Mesenchymal stem cell (in vitro differentiated cells and primary cell): ENCODE results near the gene SPTSSB.

Experiments used
- DNase-seq: peaks from one replicate; pipeline ENCODE4 v3.0.0-alpha.2; 2013
- H2AFZ ChIP-seq: one replicate; pipeline ENCODE4 v1.6.1; 2013; ENCODE audit warnings: low read depth, mild to moderate bottlenecking, control low read depth, inconsistent platforms, low read length, moderate library complexity
- H2AK5ac ChIP-seq: 2 replicates; pipeline ENCODE4 v1.6.1; 2013; ENCODE audit warnings: low read length, moderate library complexity, mild to moderate bottlenecking, inconsistent platforms; ENCODE audit not compliant: severe bottlenecking
- H2BK120ac ChIP-seq: one replicate; pipeline ENCODE4 v1.6.1; 2013; ENCODE audit warnings: low read depth, mild to moderate bottlenecking, inconsistent platforms, low read length, moderate library complexity
- H2BK12ac ChIP-seq, 2 experiments: one replicate each; pipeline ENCODE4 v1.6.1; 2013; ENCODE audit warnings: inconsistent platforms in 2 of 2, low read length in 2 of 2, mild to moderate bottlenecking in 2 of 2, moderate library complexity in 2 of 2, control low read depth in 1 of 2
- H2BK15ac ChIP-seq: one replicate; pipeline ENCODE4 v1.6.1; 2013; ENCODE audit warnings: mild to moderate bottlenecking, low read depth, inconsistent platforms; ENCODE audit not compliant: poor library complexity, severe bottlenecking
- H2BK5ac ChIP-seq: 2 replicates; pipeline ENCODE4 v1.6.1; 2013; ENCODE audit warnings: low read depth, mild to moderate bottlenecking, low read length, control low read depth, inconsistent platforms; ENCODE audit not compliant: poor library complexity, severe bottlenecking
- H3K14ac ChIP-seq, 2 experiments: one replicate each; pipeline ENCODE4 v1.6.1; 2013; ENCODE audit warnings: inconsistent platforms in 2 of 2, low read length in 2 of 2, control low read depth in 1 of 2, mild to moderate bottlenecking in 1 of 2, moderate library complexity in 1 of 2
- H3K18ac ChIP-seq, 2 experiments: one replicate each; pipeline ENCODE4 v1.6.1; 2013; ENCODE audit warnings: inconsistent platforms in 2 of 2, low read length in 2 of 2, control low read depth in 1 of 2, low read depth in 1 of 2, mild to moderate bottlenecking in 1 of 2
- H3K23ac ChIP-seq, 2 experiments: one replicate each; pipeline ENCODE4 v1.6.1; 2013; ENCODE audit warnings: inconsistent platforms in 2 of 2, low read length in 2 of 2, mild to moderate bottlenecking in 2 of 2, moderate library complexity in 2 of 2, control low read depth in 1 of 2
- H3K27ac ChIP-seq: 2 replicates; pipeline ENCODE4 v1.5.1; 2013; ENCODE audit warnings: mild to moderate bottlenecking, moderate library complexity, low read length, control low read depth, inconsistent platforms; ENCODE audit not compliant: poor library complexity, severe bottlenecking
- H3K27me3 ChIP-seq, 2 experiments: 2 replicates each; pipeline versions ENCODE4 v1.6.1 to v1.7.0; 2013; ENCODE audit warnings: low read length in 2 of 2, mild to moderate bottlenecking in 2 of 2, moderate library complexity in 2 of 2, control low read depth in 1 of 2, inconsistent platforms in 1 of 2; ENCODE audit not compliant: control insufficient read depth in 1 of 2, insufficient read depth in 1 of 2
- H3K36me3 ChIP-seq, 2 experiments: 2 replicates each; pipeline versions ENCODE4 v1.6.1 to v1.7.0; 2013; ENCODE audit warnings: low read length in 2 of 2, control low read depth in 1 of 2, inconsistent platforms in 1 of 2, low read depth in 1 of 2, mild to moderate bottlenecking in 1 of 2; ENCODE audit not compliant: insufficient read depth in 2 of 2, control insufficient read depth in 1 of 2
- H3K4ac ChIP-seq, 2 experiments: one replicate each; pipeline ENCODE4 v1.6.1; 2013; ENCODE audit warnings: inconsistent platforms in 2 of 2, low read length in 2 of 2, mild to moderate bottlenecking in 2 of 2, moderate library complexity in 2 of 2, control low read depth in 1 of 2, low read depth in 1 of 2
- H3K4me1 ChIP-seq: 2 replicates; pipeline ENCODE4 v1.6.1; 2013; ENCODE audit warnings: low read depth, low read length, control low read depth; ENCODE audit not compliant: control insufficient read depth, insufficient read depth
- H3K4me2 ChIP-seq: 2 replicates; pipeline ENCODE4 v1.6.1; 2013; ENCODE audit warnings: low read length, mild to moderate bottlenecking, inconsistent platforms; ENCODE audit not compliant: poor library complexity, severe bottlenecking
- H3K4me3 ChIP-seq, 2 experiments: 2 replicates each; pipeline versions ENCODE4 v1.5.1 to v1.7.0; 2013; ENCODE audit warnings: low read length in 2 of 2, mild to moderate bottlenecking in 2 of 2, control low read depth in 1 of 2, low read depth in 1 of 2; ENCODE audit not compliant: insufficient read depth in 1 of 2
- H3K79me1 ChIP-seq: replicated peaks from 2 replicates; pipeline ENCODE4 v1.6.1; 2013; ENCODE audit warnings: mild to moderate bottlenecking, control low read depth, low read length, inconsistent platforms; ENCODE audit not compliant: poor library complexity, severe bottlenecking
- H3K9ac ChIP-seq: 2 replicates; pipeline ENCODE4 v1.7.0; 2013; ENCODE audit warnings: mild to moderate bottlenecking, low read length, moderate library complexity
- H3K9me3 ChIP-seq: 2 replicates; pipeline ENCODE4 v1.7.0; 2013; ENCODE audit warnings: mild to moderate bottlenecking, low read length; ENCODE audit not compliant: control insufficient read depth
- H4K8ac ChIP-seq: one replicate; pipeline ENCODE4 v1.6.1; 2013; ENCODE audit warnings: inconsistent platforms, mild to moderate bottlenecking, low read length, moderate library complexity
- H4K91ac ChIP-seq: one replicate; pipeline ENCODE4 v1.6.1; 2013; ENCODE audit warnings: mild to moderate bottlenecking, low read length, inconsistent platforms
- WGBS: methylation state at CpG from one replicate; pipeline ENCODE4 v1.1.7; 2013; ENCODE audit warnings: mixed read lengths; 5-methylcytosine and 5-hydroxymethylcytosine counted together

The SPTSSB gene

GRCh38 chr3:161358488-161358887 lies 12.8 kb downstream of the SPTSSB start:
- H2BK12ac ChIP-seq, result no peak overlapping the region
- H2BK5ac ChIP-seq, result no peak overlapping the region
- no peak overlapping the region for H3K4ac ChIP-seq
- H3K27ac ChIP-seq, result no peak overlapping the region
- H3K4me1 ChIP-seq, result no peaks in the 10 kb centered on the region
- no peak overlapping the region for H3K14ac ChIP-seq
- H3K9ac ChIP-seq, result no peak overlapping the region
- no peak overlapping the region for H3K23ac ChIP-seq
- no peak overlapping the region for H4K8ac ChIP-seq
- no peaks in the 10 kb centered on the region for H3K79me1 ChIP-seq
- DNase-seq, result no peak
- no peak overlapping the region for H2BK15ac ChIP-seq
- H3K4me2 ChIP-seq, result no peak overlapping the region
- H3K9me3 ChIP-seq, result no peaks in the 10 kb centered on the region
- no peak overlapping the region for H3K18ac ChIP-seq
- no peak overlapping the region for H2AK5ac ChIP-seq
- no peaks in the 10 kb centered on the region for H3K36me3 ChIP-seq
- H2AFZ ChIP-seq, result no peak overlapping the region
- H4K91ac ChIP-seq, result no peak overlapping the region
- no peak overlapping the region for H3K4me3 ChIP-seq
- no peak overlapping the region for H2BK120ac ChIP-seq
- no peaks in the 10 kb centered on the region for H3K27me3 ChIP-seq

GRCh38 chr3:161356287-161356686 lies 15.0 kb downstream of the SPTSSB start:
- H4K91ac ChIP-seq, result no peak overlapping the region
- no peak overlapping the region for H3K4ac ChIP-seq
- no peaks in the 10 kb centered on the region for H3K79me1 ChIP-seq
- H2AK5ac ChIP-seq, result no peak overlapping the region
- H3K4me1 ChIP-seq, result no peaks in the 10 kb centered on the region
- H3K14ac ChIP-seq, result no peak overlapping the region
- no peak overlapping the region for H2BK15ac ChIP-seq
- H3K23ac ChIP-seq, result no peak overlapping the region
- H3K18ac ChIP-seq, result no peak overlapping the region
- H3K4me2 ChIP-seq, result no peak overlapping the region
- H2AFZ ChIP-seq, result no peak overlapping the region
- H2BK12ac ChIP-seq, result no peak overlapping the region
- H2BK120ac ChIP-seq, result no peak overlapping the region
- no peaks in the 10 kb centered on the region for H3K9me3 ChIP-seq
- H3K36me3 ChIP-seq, result no peaks in the 10 kb centered on the region
- H3K9ac ChIP-seq, result no peak overlapping the region
- no peak overlapping the region for H3K4me3 ChIP-seq
- DNase-seq, result no peak
- WGBS, result 100% methylated on average over 1 of the region's 1 CpG
- no peaks in the 10 kb centered on the region for H3K27me3 ChIP-seq
- no peak overlapping the region for H2BK5ac ChIP-seq
- no peak overlapping the region for H3K27ac ChIP-seq
- no peak overlapping the region for H4K8ac ChIP-seq

GRCh38 chr3:161355508-161355907 lies 15.8 kb downstream of the SPTSSB start:
- Histone ChIP-seq H3K36me3 (no peaks in the 10 kb centered on the region), H4K8ac (no peak overlapping the region), H2AK5ac (no peak overlapping the region), H3K4ac (no peak overlapping the region), H3K4me1 (no peaks in the 10 kb centered on the region), H3K18ac (no peak overlapping the region), H3K23ac (no peak overlapping the region), H3K9me3 (no peaks in the 10 kb centered on the region), H3K4me3 (no peak overlapping the region), H2BK15ac (no peak overlapping the region), H2BK120ac (no peak overlapping the region), H3K79me1 (no peaks in the 10 kb centered on the region), H3K14ac (no peak overlapping the region), H3K9ac (no peak overlapping the region), H2BK5ac (no peak overlapping the region), H2BK12ac (no peak overlapping the region), H3K27me3 (no peaks in the 10 kb centered on the region), H3K4me2 (no peak overlapping the region), H3K27ac (no peak overlapping the region), H4K91ac (no peak overlapping the region), H2AFZ (no peak overlapping the region)
- WGBS, result no CpG with 5 or more reads among the region's 1 CpG
- DNase-seq, result no peak

GRCh38 chr3:161354554-161354953 lies 16.8 kb downstream of the SPTSSB start:
- H2BK12ac ChIP-seq, result no peak overlapping the region
- H3K14ac ChIP-seq, result no peak overlapping the region
- H3K4ac ChIP-seq, result no peak overlapping the region
- no peak for DNase-seq
- no peak overlapping the region for H3K4me2 ChIP-seq
- no peak overlapping the region for H3K27ac ChIP-seq
- no peak overlapping the region for H2AFZ ChIP-seq
- H3K18ac ChIP-seq, result no peak overlapping the region
- no peak overlapping the region for H2AK5ac ChIP-seq
- no CpG with 5 or more reads among the region's 2 CpGs for WGBS
- no peaks in the 10 kb centered on the region for H3K79me1 ChIP-seq
- H2BK5ac ChIP-seq, result no peak overlapping the region
- no peaks in the 10 kb centered on the region for H3K36me3 ChIP-seq
- H4K8ac ChIP-seq, result no peak overlapping the region
- H4K91ac ChIP-seq, result no peak overlapping the region
- peaks cover under 1% of the 10 kb centered on the region for H3K4me1 ChIP-seq
- H3K23ac ChIP-seq, result peak overlapping the region in 1 of 2 experiments; percentile 60
- H3K9ac ChIP-seq, result no peak overlapping the region
- no peak overlapping the region for H3K4me3 ChIP-seq
- no peak overlapping the region for H2BK15ac ChIP-seq
- H3K27me3 ChIP-seq, result no peaks in the 10 kb centered on the region
- H2BK120ac ChIP-seq, result no peak overlapping the region
- H3K9me3 ChIP-seq, result no peaks in the 10 kb centered on the region
